ENCODE data around the gene ADPRM. TPM values are rescaled to one million over a fixed set of nuclear protein-coding genes. Genes with fewer than 3 reads are reported as not detected.

The ADPRM gene
- total and polyA plus RNA-seq, 2 donors (not counting 1 experiment from before 2014, with no cell fraction given): 11.3 to 17.0 TPM

DNA sequence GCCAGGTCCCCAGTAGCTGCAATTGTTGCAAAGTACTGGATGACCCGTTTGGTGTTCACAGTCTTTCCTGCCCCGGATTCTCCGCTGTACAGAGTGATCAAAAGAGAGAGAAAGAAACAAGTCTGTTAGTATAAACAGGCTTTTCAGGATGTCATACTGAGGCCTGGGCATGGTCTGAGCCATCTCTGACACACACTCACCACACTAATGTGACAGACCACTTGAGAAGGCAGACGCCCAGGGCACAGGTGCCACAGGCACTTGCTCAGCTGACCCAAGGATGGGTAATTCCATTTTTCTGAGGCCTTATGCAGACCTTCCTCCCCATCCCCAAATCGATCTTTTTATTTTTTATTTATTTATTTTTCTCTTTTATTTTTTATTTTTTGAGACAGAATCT is 47.8 kb upstream of the ADPRM start:
- no peak overlapping the region for H3K4me2 ChIP-seq (ENCODE audit: extremely low read depth, insufficient read depth, low read length)
- no peaks in the 10 kb centered on the region for H3K27me3 ChIP-seq (ENCODE audit: control insufficient read depth, insufficient read depth, low read length)
- H2AFZ ChIP-seq (ENCODE audit: low read length): no peak overlapping the region
- no peaks in the 10 kb centered on the region for H3K79me2 ChIP-seq (ENCODE audit: control insufficient read depth, insufficient read depth, low read length)
- no peaks in the 10 kb centered on the region for H3K36me3 ChIP-seq (ENCODE audit: control insufficient read depth, insufficient read depth, low read length)
- TF ChIP-seq, protein P1, sequence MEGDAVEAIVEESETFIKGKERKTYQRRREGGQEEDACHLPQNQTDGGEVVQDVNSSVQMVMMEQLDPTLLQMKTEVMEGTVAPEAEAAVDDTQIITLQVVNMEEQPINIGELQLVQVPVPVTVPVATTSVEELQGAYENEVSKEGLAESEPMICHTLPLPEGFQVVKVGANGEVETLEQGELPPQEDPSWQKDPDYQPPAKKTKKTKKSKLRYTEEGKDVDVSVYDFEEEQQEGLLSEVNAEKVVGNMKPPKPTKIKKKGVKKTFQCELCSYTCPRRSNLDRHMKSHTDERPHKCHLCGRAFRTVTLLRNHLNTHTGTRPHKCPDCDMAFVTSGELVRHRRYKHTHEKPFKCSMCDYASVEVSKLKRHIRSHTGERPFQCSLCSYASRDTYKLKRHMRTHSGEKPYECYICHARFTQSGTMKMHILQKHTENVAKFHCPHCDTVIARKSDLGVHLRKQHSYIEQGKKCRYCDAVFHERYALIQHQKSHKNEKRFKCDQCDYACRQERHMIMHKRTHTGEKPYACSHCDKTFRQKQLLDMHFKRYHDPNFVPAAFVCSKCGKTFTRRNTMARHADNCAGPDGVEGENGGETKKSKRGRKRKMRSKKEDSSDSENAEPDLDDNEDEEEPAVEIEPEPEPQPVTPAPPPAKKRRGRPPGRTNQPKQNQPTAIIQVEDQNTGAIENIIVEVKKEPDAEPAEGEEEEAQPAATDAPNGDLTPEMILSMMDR (conservative IDR thresholded peaks at IDR 0.05 in 1 of 2, IDR thresholded peaks at IDR 0.05 in 1 of 2; ENCODE audit: low read depth in 1 of 2, low read length in 2 of 2): no peak
- TF ChIP-seq EZH2 (IDR thresholded peaks at IDR 0.05; ENCODE audit: low read length, missing control alignments): no peak
- no peaks in the 10 kb centered on the region for H3K9me3 ChIP-seq (ENCODE audit: control insufficient read depth, insufficient read depth, low read depth, low read length)
- no peak overlapping the region for H3K4me3 ChIP-seq (replicated peaks in 1 of 4; ENCODE audit: control extremely low read depth in 1 of 4, insufficient read depth in 1 of 4, low read depth in 3 of 4, low read length in 4 of 4)
- H3K4me1 ChIP-seq (ENCODE audit: control insufficient read depth, extremely low read depth, insufficient read depth, low read length): no peaks in the 10 kb centered on the region
- DNase-seq (ENCODE audit: low read depth in 2 of 2): no peak
- no peak overlapping the region for H3K9ac ChIP-seq (ENCODE audit: insufficient read depth, low read length)
- no peaks in the 10 kb centered on the region for H4K20me1 ChIP-seq (ENCODE audit: control insufficient read depth, extremely low read depth, insufficient read depth, low read length)
- H3K27ac ChIP-seq (ENCODE audit: insufficient read depth, low read length): no peak overlapping the region

DNA sequence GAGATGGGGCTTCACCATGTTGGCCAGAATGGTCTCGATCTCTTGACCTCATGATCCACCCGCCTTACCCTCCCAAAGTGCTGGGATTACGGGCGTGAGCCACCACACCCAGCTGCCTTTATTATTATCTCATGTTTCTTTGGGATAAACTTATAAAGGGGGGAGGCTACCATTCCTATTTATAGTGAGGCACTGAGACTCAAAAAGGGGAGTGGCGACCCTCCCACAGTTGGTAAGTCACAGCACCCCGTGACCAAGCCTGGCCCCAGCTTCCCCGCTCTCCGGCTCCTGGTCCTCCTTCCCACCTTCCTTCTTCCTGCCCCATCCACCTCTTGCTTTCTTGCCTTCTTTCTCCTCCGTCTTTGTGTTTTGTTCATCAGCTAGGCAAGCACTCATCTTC is 45.5 kb upstream of the ADPRM start:
- no peaks in the 10 kb centered on the region for H3K4me1 ChIP-seq (ENCODE audit: control insufficient read depth, extremely low read depth, insufficient read depth, low read length)
- H3K79me2 ChIP-seq (ENCODE audit: control insufficient read depth, insufficient read depth, low read length): no peaks in the 10 kb centered on the region
- no peaks in the 10 kb centered on the region for H4K20me1 ChIP-seq (ENCODE audit: control insufficient read depth, extremely low read depth, insufficient read depth, low read length)
- no peak overlapping the region for H2AFZ ChIP-seq (ENCODE audit: low read length)
- H3K9me3 ChIP-seq (ENCODE audit: control insufficient read depth, insufficient read depth, low read depth, low read length): no peaks in the 10 kb centered on the region
- H3K27ac ChIP-seq (ENCODE audit: insufficient read depth, low read length): no peak overlapping the region
- DNase-seq (ENCODE audit: low read depth in 2 of 2): no peak
- H3K4me2 ChIP-seq (ENCODE audit: extremely low read depth, insufficient read depth, low read length): no peak overlapping the region
- no peak overlapping the region for H3K9ac ChIP-seq (ENCODE audit: insufficient read depth, low read length)
- H3K4me3 ChIP-seq (replicated peaks in 1 of 4; ENCODE audit: control extremely low read depth in 1 of 4, insufficient read depth in 1 of 4, low read depth in 3 of 4, low read length in 4 of 4): no peak overlapping the region
- no peak for TF ChIP-seq EZH2 (IDR thresholded peaks at IDR 0.05; ENCODE audit: low read length, missing control alignments)
- TF ChIP-seq, protein P1 (conservative IDR thresholded peaks at IDR 0.05 in 1 of 2, IDR thresholded peaks at IDR 0.05 in 1 of 2; ENCODE audit: low read depth in 1 of 2, low read length in 2 of 2): no peak
- no peaks in the 10 kb centered on the region for H3K36me3 ChIP-seq (ENCODE audit: control insufficient read depth, insufficient read depth, low read length)
- H3K27me3 ChIP-seq (ENCODE audit: control insufficient read depth, insufficient read depth, low read length): no peaks in the 10 kb centered on the region

DNA sequence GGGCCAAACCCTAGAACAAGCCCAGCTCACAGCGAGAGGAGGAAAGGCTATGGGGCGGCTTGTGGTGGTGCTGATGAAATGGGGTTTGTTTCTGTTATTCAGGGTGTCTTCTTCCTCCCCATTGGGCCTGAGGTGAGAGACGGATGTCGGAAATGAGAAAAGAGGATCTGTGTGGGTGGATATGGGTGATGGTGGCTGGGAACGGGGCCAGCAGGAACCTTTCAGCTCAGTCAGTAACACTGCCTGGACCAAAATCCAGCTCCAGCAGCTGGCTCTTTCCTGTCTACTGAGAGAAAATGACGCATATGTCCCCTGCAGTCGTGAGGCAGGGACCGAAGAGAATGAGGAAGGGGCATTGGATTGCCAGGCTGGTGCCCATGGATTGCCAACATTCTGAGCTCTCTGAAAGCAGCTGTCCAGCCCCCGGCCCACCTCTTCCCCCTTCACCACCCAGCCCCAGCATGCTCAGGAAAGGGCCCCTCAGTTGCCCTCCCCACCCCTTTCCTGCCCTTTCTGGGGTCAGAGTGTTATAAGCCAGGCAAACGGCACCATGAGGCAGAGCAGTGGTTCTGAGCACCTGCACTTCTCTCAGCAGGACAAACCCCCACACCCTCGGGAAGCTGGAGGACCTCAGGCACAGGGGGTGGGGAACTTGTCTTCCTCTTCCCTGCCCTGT is 44.3 kb upstream of the ADPRM start:
- H3K4me1 ChIP-seq (ENCODE audit: control insufficient read depth, extremely low read depth, insufficient read depth, low read length): no peaks in the 10 kb centered on the region
- no peaks in the 10 kb centered on the region for H3K9me3 ChIP-seq (ENCODE audit: control insufficient read depth, insufficient read depth, low read depth, low read length)
- DNase-seq (ENCODE audit: low read depth in 2 of 2): peak in 1 of 2 donors; percentile 13
- no peak overlapping the region for H2AFZ ChIP-seq (ENCODE audit: low read length)
- no peak overlapping the region for H3K9ac ChIP-seq (ENCODE audit: insufficient read depth, low read length)
- no peak for TF ChIP-seq EZH2 (IDR thresholded peaks at IDR 0.05; ENCODE audit: low read length, missing control alignments)
- TF ChIP-seq, protein P1 (conservative IDR thresholded peaks at IDR 0.05 in 1 of 2, IDR thresholded peaks at IDR 0.05 in 1 of 2; ENCODE audit: low read depth in 1 of 2, low read length in 2 of 2): no peak
- no peaks in the 10 kb centered on the region for H3K27me3 ChIP-seq (ENCODE audit: control insufficient read depth, insufficient read depth, low read length)
- H4K20me1 ChIP-seq (ENCODE audit: control insufficient read depth, extremely low read depth, insufficient read depth, low read length): no peaks in the 10 kb centered on the region
- no peak overlapping the region for H3K4me2 ChIP-seq (ENCODE audit: extremely low read depth, insufficient read depth, low read length)
- H3K4me3 ChIP-seq (replicated peaks in 1 of 4; ENCODE audit: control extremely low read depth in 1 of 4, insufficient read depth in 1 of 4, low read depth in 3 of 4, low read length in 4 of 4): no peak overlapping the region
- no peak overlapping the region for H3K27ac ChIP-seq (ENCODE audit: insufficient read depth, low read length)
- H3K79me2 ChIP-seq (ENCODE audit: control insufficient read depth, insufficient read depth, low read length): no peaks in the 10 kb centered on the region
- H3K36me3 ChIP-seq (ENCODE audit: control insufficient read depth, insufficient read depth, low read length): no peaks in the 10 kb centered on the region
